Globus pallidus (tissue), 1 donor: ENCODE results near the gene SSMEM1.
"Not testable (repeated sequence)": the region's sequence is repeated elsewhere in the genome, so short reads cannot be mapped to it uniquely, and the experiment has no call there.

Experiments used
- DNase-seq: peaks from one replicate; pipeline ENCODE4 v3.0.0-alpha.2; 2015; ENCODE audit warnings: low spot score

The SSMEM1 gene

DNA sequence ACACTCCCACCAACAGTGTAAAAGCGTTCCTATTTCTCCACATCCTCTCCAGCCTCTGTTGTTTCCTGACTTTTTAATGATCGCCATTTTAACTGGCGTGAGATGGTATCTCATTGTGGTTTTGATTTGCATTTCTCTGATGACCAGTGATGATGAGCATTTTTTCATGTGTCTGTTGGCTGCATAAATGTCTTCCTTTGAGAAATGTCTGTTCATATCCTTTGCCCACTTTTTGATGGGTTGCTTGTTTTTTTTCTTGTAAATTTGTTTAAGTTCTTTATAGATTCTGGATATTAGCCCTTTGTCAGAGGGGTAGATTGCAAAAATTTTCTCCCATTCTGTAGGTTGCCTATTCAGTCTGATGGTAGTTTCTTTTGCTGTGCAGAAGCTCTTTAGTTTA, 42.0 kb downstream of the SSMEM1 start:
- not testable (repeated sequence) for DNase-seq

DNA sequence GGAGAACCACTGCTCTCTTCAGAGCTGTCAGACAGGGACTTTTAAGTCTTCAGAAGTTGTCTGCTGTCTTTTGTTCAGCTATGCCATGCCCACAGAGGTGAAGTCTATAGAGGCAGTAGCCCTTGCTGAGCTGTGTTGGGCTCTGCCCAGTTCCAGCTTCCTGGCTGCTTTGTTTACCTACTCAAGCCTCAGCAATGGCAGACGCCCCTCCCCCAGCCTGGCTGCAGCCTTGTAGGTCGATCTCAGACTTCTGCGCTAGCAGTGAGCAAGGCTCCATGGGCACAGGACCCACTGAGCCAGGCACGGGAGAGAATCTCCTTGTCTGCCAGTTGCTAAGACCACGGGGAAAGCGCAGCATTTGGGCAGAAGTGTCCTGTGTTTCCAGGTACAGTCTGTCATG, 46.9 kb downstream of the SSMEM1 start:
- DNase-seq = no peak

DNA sequence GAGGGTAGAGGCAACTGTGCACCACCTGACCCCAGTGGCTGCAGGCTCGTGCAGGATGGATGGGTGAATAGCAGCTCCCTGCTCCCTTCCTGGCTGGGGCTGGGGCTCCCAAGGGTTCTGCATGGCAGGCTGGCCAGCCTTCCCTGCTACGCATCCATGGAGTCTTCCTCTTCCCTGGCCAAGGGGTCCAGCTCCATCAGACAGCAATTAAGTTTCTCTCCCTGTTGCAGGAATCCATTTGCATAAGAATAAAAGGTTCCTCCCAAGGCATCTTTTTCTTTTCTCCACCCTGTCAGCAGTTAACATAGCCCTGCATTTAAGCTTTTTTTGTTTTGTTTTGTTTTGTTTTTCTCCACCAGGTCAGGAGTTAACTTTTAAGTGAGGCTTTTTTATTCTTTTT, 49.0 kb downstream of the SSMEM1 start:
- DNase-seq = no peak

DNA sequence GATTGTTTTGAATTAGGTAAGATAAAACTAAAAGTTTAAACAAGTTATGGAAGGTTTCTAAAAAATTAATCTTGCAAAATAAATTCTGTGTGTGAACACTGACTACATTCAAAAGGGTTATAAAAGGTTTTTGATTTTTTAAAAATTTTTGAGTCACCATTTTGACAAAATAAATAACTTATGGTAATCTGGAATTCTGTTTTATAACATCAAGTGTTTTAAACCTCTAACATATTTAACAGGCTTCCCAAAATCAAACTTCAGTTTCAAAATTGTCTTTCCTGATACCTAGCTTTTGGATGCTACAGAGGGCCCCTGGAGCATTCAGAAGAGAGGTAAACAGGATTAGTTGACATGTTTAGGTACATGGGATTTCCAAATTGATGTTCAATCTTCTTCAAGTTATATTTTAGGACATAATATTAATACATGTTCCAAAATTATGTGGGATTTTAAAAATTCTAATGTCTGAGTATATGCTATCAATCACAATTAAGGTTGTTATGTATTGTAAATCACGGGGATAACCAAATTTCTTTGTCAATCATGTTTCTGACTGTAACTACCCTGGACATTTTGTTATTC, 50.9 kb downstream of the SSMEM1 start:
- DNase-seq = no peak

DNA sequence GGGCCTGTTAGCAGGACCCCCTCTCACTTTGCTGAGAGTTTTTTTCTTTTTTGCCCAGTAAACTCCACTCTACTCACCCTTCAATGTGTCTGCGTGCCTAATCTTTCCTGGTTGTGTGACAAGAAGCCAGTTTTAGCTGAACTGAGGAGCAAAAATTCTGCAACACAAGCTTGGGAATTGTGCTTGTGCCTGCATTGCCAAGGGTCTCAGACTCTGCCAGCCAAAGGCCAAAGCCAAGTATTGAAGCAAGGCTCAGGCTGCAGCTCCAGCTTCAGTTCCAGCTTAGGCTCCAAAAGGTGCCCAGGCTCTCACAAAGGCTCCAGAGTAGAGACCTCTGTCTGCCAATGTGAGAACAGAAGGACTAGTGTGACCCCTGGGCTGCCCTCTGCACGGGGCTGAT, 54.8 kb downstream of the SSMEM1 start:
- no peak for DNase-seq

DNA sequence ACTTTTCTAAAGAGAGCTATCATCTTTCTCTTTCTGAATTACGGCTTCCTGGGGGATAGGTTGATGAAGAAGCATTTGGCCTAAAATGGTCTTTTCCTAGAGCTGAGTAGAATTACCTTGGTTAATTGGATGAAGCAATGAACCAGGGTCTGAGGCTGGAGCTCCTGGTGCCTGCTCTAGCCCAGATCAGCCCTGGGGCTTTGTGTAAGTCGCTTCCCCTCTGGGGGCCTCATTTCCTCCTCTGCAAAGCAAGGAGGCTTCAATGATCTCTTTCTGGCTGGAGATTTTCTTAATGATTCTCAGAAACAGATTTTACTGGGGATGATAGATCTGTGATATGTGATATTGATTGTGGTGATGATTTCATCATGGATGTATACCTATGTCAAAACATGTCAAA, 55.5 kb downstream of the SSMEM1 start:
- DNase-seq = no peak
